Measurements from ENCODE around the gene UNKL.

Gene UNKL

GRCh38 chr16:1392826-1393225 lies 21.7 kb downstream of the UNKL start:
- no peak for TF ChIP-seq CTCF (IDR thresholded peaks at IDR 0.05; ENCODE audit: insufficient read depth, missing control alignments)
- DNase-seq (ENCODE audit: insufficient read length, low spot score) (no peak), FAIRE-seq (no peak)

GRCh38 chr16:1390239-1390779 lies 24.2 kb downstream of the UNKL start:
- FAIRE-seq, result no peak
- no peak for DNase-seq (ENCODE audit: insufficient read length, low spot score)
- TF ChIP-seq CTCF (IDR thresholded peaks at IDR 0.05; ENCODE audit: insufficient read depth, missing control alignments), result no peak

- DNase-seq (ENCODE audit: insufficient read length, low spot score), result no peak
- FAIRE-seq, result no peak
- no peak for TF ChIP-seq CTCF (IDR thresholded peaks at IDR 0.05; ENCODE audit: insufficient read depth, missing control alignments)
Observed at GRCh38 chr16:1389762-1390161, 24.7 kb downstream of the UNKL start.

GRCh38 chr16:1387331-1387730 lies 27.2 kb downstream of the UNKL start:
- TF ChIP-seq CTCF (IDR thresholded peaks at IDR 0.05; ENCODE audit: insufficient read depth, missing control alignments), result no peak
- DNase-seq (ENCODE audit: insufficient read length, low spot score), result no peak
- FAIRE-seq, result no peak

- DNase-seq (ENCODE audit: insufficient read length, low spot score) (no peak), FAIRE-seq (no peak)
- no peak for TF ChIP-seq CTCF (IDR thresholded peaks at IDR 0.05; ENCODE audit: insufficient read depth, missing control alignments)
Observed at GRCh38 chr16:1385232-1385631, 29.3 kb downstream of the UNKL start.

- TF ChIP-seq CTCF (IDR thresholded peaks at IDR 0.05; ENCODE audit: insufficient read depth, missing control alignments), result no peak
- no peak for DNase-seq (ENCODE audit: insufficient read length, low spot score)
- no peak for FAIRE-seq
Observed at GRCh38 chr16:1383556-1383955, 30.9 kb downstream of the UNKL start.

GRCh38 chr16:1381612-1382406 lies 32.7 kb downstream of the UNKL start:
- DNase-seq (ENCODE audit: insufficient read length, low spot score), result no peak
- no peak for TF ChIP-seq CTCF (IDR thresholded peaks at IDR 0.05; ENCODE audit: insufficient read depth, missing control alignments)
- FAIRE-seq, result no peak
